Mucosa of rectum (tissue), 2 donors: ENCODE results near the gene STX7.

Source experiments
- H3K27ac ChIP-seq, 2 donors: one replicate each; pipeline ENCODE4 v1.7.0; 2013; ENCODE audit warnings: inconsistent platforms in 2 of 2, low read depth in 2 of 2, low read length in 2 of 2
- H3K27me3 ChIP-seq, 2 donors: one replicate each; pipeline ENCODE4 v1.7.0; 2013; ENCODE audit warnings: low read length in 2 of 2; ENCODE audit not compliant: control insufficient read depth in 2 of 2, insufficient read depth in 2 of 2
- H3K36me3 ChIP-seq, 2 donors: one replicate each; pipeline ENCODE4 v1.7.0; 2013; ENCODE audit warnings: low read length in 2 of 2; ENCODE audit not compliant: control insufficient read depth in 2 of 2, insufficient read depth in 2 of 2
- H3K4me1 ChIP-seq, 2 donors: one replicate each; pipeline ENCODE4 v1.7.0; 2013; ENCODE audit warnings: low read length in 2 of 2, mild to moderate bottlenecking in 1 of 2; ENCODE audit not compliant: control insufficient read depth in 2 of 2, insufficient read depth in 2 of 2
- H3K4me3 ChIP-seq, 2 donors: one replicate each; pipeline ENCODE4 v1.7.0; 2013; ENCODE audit warnings: low read length in 2 of 2
- H3K9ac ChIP-seq, 2 donors: one replicate each; pipeline ENCODE4 v1.7.0; 2013; ENCODE audit warnings: low read length in 2 of 2, low read depth in 1 of 2, mild to moderate bottlenecking in 1 of 2
- H3K9me3 ChIP-seq, 2 donors: one replicate each; pipeline ENCODE4 v1.7.0; 2013; ENCODE audit warnings: low read length in 2 of 2; ENCODE audit not compliant: control insufficient read depth in 2 of 2
- donor health status: healthy.
- donor health status: Normal muscosa, but diverticular disease.

The STX7 gene

GRCh38 chr6:132494954-132495353 lies 18.0 kb downstream of the STX7 start:
- Histone ChIP-seq H3K4me1 (peaks cover 2 to 7% of the 10 kb centered on the region in 2 donors), H3K27ac (peak overlapping the region in 1 of 2 donors; percentile 11), H3K9ac (no peak overlapping the region), H3K36me3 (peaks cover 12 to 19% of the 10 kb centered on the region in 2 donors), H3K4me3 (no peak overlapping the region), H3K27me3 (no peaks in the 10 kb centered on the region), H3K9me3 (no peaks in the 10 kb centered on the region)

GRCh38 chr6:132491881-132492280 lies 21.0 kb downstream of the STX7 start:
- H3K9me3 ChIP-seq, result no peaks in the 10 kb centered on the region
- H3K27ac ChIP-seq, result no peak overlapping the region
- H3K36me3 ChIP-seq, result peaks cover 3 to 4% of the 10 kb centered on the region in 2 donors
- H3K9ac ChIP-seq, result no peak overlapping the region
- no peak overlapping the region for H3K4me3 ChIP-seq
- no peaks in the 10 kb centered on the region for H3K27me3 ChIP-seq
- peaks cover 0 to 4% of the 10 kb centered on the region in 2 donors for H3K4me1 ChIP-seq

- Histone ChIP-seq H3K4me1 (peaks cover 0 to 4% of the 10 kb centered on the region in 2 donors), H3K9ac (no peak overlapping the region), H3K4me3 (no peak overlapping the region), H3K27ac (no peak overlapping the region), H3K36me3 (peaks cover 3 to 4% of the 10 kb centered on the region in 2 donors), H3K27me3 (no peaks in the 10 kb centered on the region), H3K9me3 (no peaks in the 10 kb centered on the region)
These were observed 21.6 kb downstream of the STX7 start for GRCh38 chr6:132491303-132491702.

- Histone ChIP-seq H3K4me3 (no peak overlapping the region), H3K27me3 (no peaks in the 10 kb centered on the region), H3K9ac (no peak overlapping the region), H3K4me1 (peaks cover 0 to 4% of the 10 kb centered on the region in 2 donors), H3K36me3 (peaks cover 3 to 4% of the 10 kb centered on the region in 2 donors), H3K27ac (peak overlapping the region; percentile 2 to 35), H3K9me3 (no peaks in the 10 kb centered on the region)
These were observed 22.3 kb downstream of the STX7 start for GRCh38 chr6:132490478-132491204.

GRCh38 chr6:132490024-132490423 lies 22.9 kb downstream of the STX7 start:
- Histone ChIP-seq H3K4me1 (peaks cover 0 to 4% of the 10 kb centered on the region in 2 donors), H3K27me3 (no peaks in the 10 kb centered on the region), H3K9ac (no peak overlapping the region), H3K36me3 (peaks cover 3% of the 10 kb centered on the region in 2 donors), H3K27ac (peak overlapping the region; percentile 2 to 35), H3K4me3 (no peak overlapping the region), H3K9me3 (no peaks in the 10 kb centered on the region)

- no peaks in the 10 kb centered on the region for H3K27me3 ChIP-seq
- no peak overlapping the region for H3K4me3 ChIP-seq
- no peak overlapping the region for H3K27ac ChIP-seq
- no peak overlapping the region for H3K9ac ChIP-seq
- peaks cover 0 to 4% of the 10 kb centered on the region in 2 donors for H3K4me1 ChIP-seq
- H3K36me3 ChIP-seq, result peaks cover 0 to 3% of the 10 kb centered on the region in 2 donors
- no peaks in the 10 kb centered on the region for H3K9me3 ChIP-seq
These were observed 23.5 kb downstream of the STX7 start for GRCh38 chr6:132489376-132489775.

GRCh38 chr6:132487762-132488161 lies 25.2 kb downstream of the STX7 start:
- Histone ChIP-seq H3K4me3 (no peak overlapping the region), H3K27ac (no peak overlapping the region), H3K9me3 (no peaks in the 10 kb centered on the region), H3K27me3 (no peaks in the 10 kb centered on the region), H3K9ac (no peak overlapping the region), H3K4me1 (peaks cover 0 to 4% of the 10 kb centered on the region in 2 donors), H3K36me3 (peaks cover 0 to under 1% of the 10 kb centered on the region in 2 donors)

- Histone ChIP-seq H3K27me3 (no peaks in the 10 kb centered on the region), H3K4me1 (no peaks in the 10 kb centered on the region), H3K4me3 (no peak overlapping the region), H3K9me3 (no peaks in the 10 kb centered on the region), H3K36me3 (peaks cover 0 to 3% of the 10 kb centered on the region in 2 donors), H3K27ac (no peak overlapping the region), H3K9ac (no peak overlapping the region)
These were observed 28.3 kb downstream of the STX7 start for GRCh38 chr6:132484680-132485018.

- H3K4me3 ChIP-seq, result no peak overlapping the region
- H3K4me1 ChIP-seq, result no peaks in the 10 kb centered on the region
- no peak overlapping the region for H3K27ac ChIP-seq
- no peaks in the 10 kb centered on the region for H3K27me3 ChIP-seq
- no peak overlapping the region for H3K9ac ChIP-seq
- peaks cover 0 to 3% of the 10 kb centered on the region in 2 donors for H3K36me3 ChIP-seq
- no peaks in the 10 kb centered on the region for H3K9me3 ChIP-seq
These were observed 28.9 kb downstream of the STX7 start for GRCh38 chr6:132483779-132484679.

- Histone ChIP-seq H3K9me3 (no peaks in the 10 kb centered on the region), H3K4me1 (no peaks in the 10 kb centered on the region), H3K4me3 (no peak overlapping the region), H3K27me3 (no peaks in the 10 kb centered on the region), H3K9ac (no peak overlapping the region), H3K36me3 (peaks cover 0 to 3% of the 10 kb centered on the region in 2 donors), H3K27ac (no peak overlapping the region)
These were observed 30.3 kb downstream of the STX7 start for GRCh38 chr6:132482581-132482980.
